Liver (tissue), 3 donors: ENCODE data around the gene SMOC2.

Source experiments
- JUND ChIP-seq, 2 donors: IDR thresholded peaks; 2 replicates each; pipeline ENCODE4 v1.6.1; 2016; ENCODE audit warnings: antibody characterized with exemption in 2 of 2
- RAD21 ChIP-seq, 2 donors: IDR thresholded peaks; 2 replicates each; pipeline ENCODE4 v1.6.1; 2016; ENCODE audit warnings: antibody characterized with exemption in 2 of 2, mild to moderate bottlenecking in 2 of 2
- YY1 ChIP-seq: IDR thresholded peaks from 2 replicates; pipeline ENCODE4 v1.6.1; 2016; ENCODE audit warnings: antibody characterized with exemption, mild to moderate bottlenecking
- TF ChIP-seq, protein P1 (sequence below): fragments of 150-350 bp; IDR thresholded peaks from 2 replicates; pipeline ENCODE4 v1.5.1; 2017; ENCODE audit warnings: improper control_type of control experiment, low read depth, low read length; ENCODE audit not compliant: missing input control
- donor health status: healthy.
- donor health status: healthy.

DNA sequence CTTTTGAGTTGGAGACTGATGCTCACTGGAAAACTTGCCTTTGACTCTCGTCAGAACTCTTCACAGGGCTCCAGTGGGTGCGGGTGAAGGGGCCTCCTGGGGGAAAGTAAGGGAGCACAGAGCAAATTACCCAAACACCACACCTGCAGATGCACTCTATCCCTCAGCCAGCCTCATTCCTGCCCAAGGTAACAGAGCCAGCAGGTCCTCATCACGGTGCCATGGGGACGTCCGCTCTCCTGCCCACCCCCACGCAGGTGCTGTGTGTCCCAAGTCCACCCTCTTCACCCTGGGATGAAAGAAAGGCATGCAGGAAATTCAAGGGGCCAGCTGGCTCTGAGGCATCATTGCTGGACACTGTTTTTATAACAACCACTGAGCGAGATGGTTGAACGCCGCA lies 269.0 kb downstream of the SMOC2 start:
- TF ChIP-seq RAD21 (IDR thresholded peaks at IDR 0.05) (no peak), YY1 (no peak), JUND (IDR thresholded peaks at IDR 0.05) (no peak)
- TF ChIP-seq, protein P1, sequence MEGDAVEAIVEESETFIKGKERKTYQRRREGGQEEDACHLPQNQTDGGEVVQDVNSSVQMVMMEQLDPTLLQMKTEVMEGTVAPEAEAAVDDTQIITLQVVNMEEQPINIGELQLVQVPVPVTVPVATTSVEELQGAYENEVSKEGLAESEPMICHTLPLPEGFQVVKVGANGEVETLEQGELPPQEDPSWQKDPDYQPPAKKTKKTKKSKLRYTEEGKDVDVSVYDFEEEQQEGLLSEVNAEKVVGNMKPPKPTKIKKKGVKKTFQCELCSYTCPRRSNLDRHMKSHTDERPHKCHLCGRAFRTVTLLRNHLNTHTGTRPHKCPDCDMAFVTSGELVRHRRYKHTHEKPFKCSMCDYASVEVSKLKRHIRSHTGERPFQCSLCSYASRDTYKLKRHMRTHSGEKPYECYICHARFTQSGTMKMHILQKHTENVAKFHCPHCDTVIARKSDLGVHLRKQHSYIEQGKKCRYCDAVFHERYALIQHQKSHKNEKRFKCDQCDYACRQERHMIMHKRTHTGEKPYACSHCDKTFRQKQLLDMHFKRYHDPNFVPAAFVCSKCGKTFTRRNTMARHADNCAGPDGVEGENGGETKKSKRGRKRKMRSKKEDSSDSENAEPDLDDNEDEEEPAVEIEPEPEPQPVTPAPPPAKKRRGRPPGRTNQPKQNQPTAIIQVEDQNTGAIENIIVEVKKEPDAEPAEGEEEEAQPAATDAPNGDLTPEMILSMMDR: no peak
